SK-N-SH treated with all-trans-retinoic acid at 6 μM for 48 hours (cell line): ENCODE results near the gene SLC38A2.
"Not testable (repeated sequence)": the region's sequence is repeated elsewhere in the genome, so short reads cannot be mapped to it uniquely, and the experiment has no call there.

ENCODE experiments used
- ATAC-seq: fragments of 200-7000 bp; cut with Tn5 transposase; 3 replicates; pipeline ENCODE4 v1.9.1; 2020; ENCODE audit warnings: mild to moderate bottlenecking, moderate library complexity
- ARNTL ChIP-seq: fragments of 450-650 bp; formaldehyde crosslinking; IDR thresholded peaks from 2 replicates; pipeline ENCODE4 v1.5.0; 2020; ENCODE audit warnings: low read depth, mild to moderate bottlenecking, moderate library complexity, borderline replicate concordance
- BACH2 ChIP-seq: fragments of 250-450 bp; sonication (Bioruptor Pico); IDR thresholded peaks from 2 replicates; pipeline ENCODE4 v1.9.0; 2021; ENCODE audit warnings: mild to moderate bottlenecking, borderline replicate concordance
- CSDC2 ChIP-seq: fragments of 250-450 bp; sonication (Bioruptor Pico); IDR thresholded peaks from 2 replicates; pipeline ENCODE4 v1.5.0; 2020; ENCODE audit warnings: mild to moderate bottlenecking, moderate library complexity
- ESRRG ChIP-seq: fragments of 250-450 bp; sonication (Bioruptor Pico); IDR thresholded peaks from 2 replicates; pipeline ENCODE4 v1.6.1; 2021; ENCODE audit warnings: mild to moderate bottlenecking
- ISL1 ChIP-seq: fragments of 250-450 bp; sonication (Bioruptor Pico); IDR thresholded peaks from 2 replicates; pipeline ENCODE4 v2.1.2; 2022; ENCODE audit warnings: mild to moderate bottlenecking, moderate library complexity
- OSR1 ChIP-seq: fragments of 250-450 bp; sonication (Bioruptor Pico); IDR thresholded peaks from 2 replicates; pipeline ENCODE4 v1.8.0; 2022; ENCODE audit warnings: moderate library complexity, mild to moderate bottlenecking, inconsistent platforms
- PATZ1 ChIP-seq: fragments of 250-450 bp; sonication (Bioruptor Pico); IDR thresholded peaks from 2 replicates; pipeline ENCODE4 v1.8.0; 2020; ENCODE audit warnings: mild to moderate bottlenecking, moderate library complexity, borderline replicate concordance
- POU6F1 ChIP-seq: fragments of 250-450 bp; sonication (Bioruptor Pico); IDR thresholded peaks from 2 replicates; pipeline ENCODE4 v1.8.0; 2021; ENCODE audit warnings: low read depth, mild to moderate bottlenecking, moderate library complexity, borderline replicate concordance
- PPARA ChIP-seq: fragments of 250-450 bp; sonication (Bioruptor Pico); IDR thresholded peaks from 2 replicates; pipeline ENCODE4 v1.5.0; 2020; ENCODE audit warnings: mild to moderate bottlenecking, borderline replicate concordance
- RARB ChIP-seq: fragments of 250-450 bp; sonication (Bioruptor Pico); IDR thresholded peaks from 2 replicates; pipeline ENCODE4 v1.8.0; 2021; ENCODE audit warnings: mild to moderate bottlenecking, moderate library complexity
- SNAI2 ChIP-seq: fragments of 250-450 bp; sonication (Bioruptor Pico); IDR thresholded peaks from 2 replicates; pipeline ENCODE4 v1.5.0; 2020; ENCODE audit warnings: mild to moderate bottlenecking, moderate library complexity
- TCF4 ChIP-seq: fragments of 250-450 bp; sonication (Bioruptor Pico); IDR thresholded peaks from 2 replicates; pipeline ENCODE4 v1.8.0; 2021; ENCODE audit warnings: mild to moderate bottlenecking, moderate library complexity, borderline replicate concordance
- TOX ChIP-seq: fragments of 250-450 bp; sonication (Bioruptor Pico); IDR thresholded peaks from 2 replicates; pipeline ENCODE4 v1.8.0; 2021; ENCODE audit warnings: mild to moderate bottlenecking, moderate library complexity, borderline replicate concordance
- ZC3H10 ChIP-seq: fragments of 250-450 bp; sonication (Bioruptor Pico); IDR thresholded peaks from 2 replicates; pipeline ENCODE4 v1.5.1; 2021; ENCODE audit warnings: mild to moderate bottlenecking, moderate library complexity
- ZFP3 ChIP-seq: fragments of 250-450 bp; sonication (Bioruptor Pico); IDR thresholded peaks from 2 replicates; pipeline ENCODE4 v1.5.0; 2020; ENCODE audit warnings: mild to moderate bottlenecking, moderate library complexity
- ZFP30 ChIP-seq: fragments of 450-650 bp; formaldehyde crosslinking; IDR thresholded peaks from 2 replicates; pipeline ENCODE4 v1.5.0; 2022; ENCODE audit warnings: mild to moderate bottlenecking, moderate library complexity
- ZNF565 ChIP-seq: fragments of 450-650 bp; formaldehyde crosslinking; conservative IDR thresholded peaks from 2 replicates; pipeline ENCODE4 v1.5.0; 2020; ENCODE audit warnings: low read depth, mild to moderate bottlenecking, moderate library complexity
- ZNF70 ChIP-seq: fragments of 450-650 bp; formaldehyde crosslinking; IDR thresholded peaks from 2 replicates; pipeline ENCODE4 v1.5.0; 2020; ENCODE audit warnings: mild to moderate bottlenecking, moderate library complexity
- ZNF8 ChIP-seq: fragments of 450-650 bp; formaldehyde crosslinking; IDR thresholded peaks from 2 replicates; pipeline ENCODE4 v1.5.0; 2020; ENCODE audit warnings: mild to moderate bottlenecking, moderate library complexity
- TF ChIP-seq, protein P1 (sequence below): fragments of 250-450 bp; sonication (Bioruptor Pico); IDR thresholded peaks from 2 replicates; pipeline ENCODE4 v1.5.1; 2020; ENCODE audit warnings: low read depth, mild to moderate bottlenecking, moderate library complexity
- TF ChIP-seq, protein P2 (sequence below): fragments of 250-450 bp; sonication (Bioruptor Pico); IDR thresholded peaks from 2 replicates; pipeline ENCODE4 v1.5.1; 2021; ENCODE audit warnings: mild to moderate bottlenecking, moderate library complexity

SLC38A2 gene

DNA sequence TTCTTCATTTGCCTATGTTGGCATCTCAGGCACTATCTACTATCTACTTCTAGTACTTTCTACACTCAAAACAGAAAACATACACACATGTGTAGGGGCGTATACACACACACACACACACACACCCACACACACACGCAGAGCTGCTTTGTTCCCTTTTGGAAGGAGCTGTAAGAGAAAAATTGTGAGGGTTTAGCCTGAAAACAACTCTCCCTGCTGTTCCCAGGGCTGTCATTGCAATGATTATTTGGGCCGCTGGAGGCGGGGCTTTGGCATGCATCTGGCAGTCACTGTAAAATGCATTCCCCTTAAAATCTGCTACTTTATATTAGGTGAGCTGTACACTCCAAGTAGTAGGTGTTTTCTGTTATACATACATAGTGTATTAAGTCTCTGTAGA, 29.1 kb upstream of the SLC38A2 start:
- peak; percentile 66 for ATAC-seq

DNA sequence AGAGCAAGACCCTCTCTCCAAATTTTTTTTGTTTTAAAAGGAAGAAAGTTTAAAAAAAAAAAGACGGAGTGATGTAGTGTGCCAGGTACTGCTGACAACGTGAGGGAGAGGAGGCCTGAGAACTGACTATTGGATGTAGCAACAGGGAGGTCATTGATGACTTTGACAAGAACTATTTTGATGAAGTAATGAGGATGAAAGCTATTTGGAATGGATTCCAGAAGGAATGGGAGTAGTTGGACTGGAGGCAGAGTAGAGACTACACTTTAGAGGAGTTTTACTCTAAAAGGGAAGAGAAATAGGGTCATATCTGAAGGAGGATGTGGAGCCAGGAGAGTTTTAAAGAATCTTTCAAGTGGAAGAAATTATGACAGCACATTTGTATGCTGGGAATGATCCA, 27.8 kb upstream of the SLC38A2 start:
- ATAC-seq = no peak

More for the DNA sequence above, 29.1 kb upstream of the SLC38A2 start:
- no peak for TF ChIP-seq ZNF8 (CRISPR knock-in tag)
- no peak for TF ChIP-seq PPARA (CRISPR knock-in tag)
- TF ChIP-seq PATZ1 (CRISPR knock-in tag) = no peak
- TF ChIP-seq TCF4 = no peak
- no peak for TF ChIP-seq OSR1 (CRISPR knock-in tag)
- TF ChIP-seq BACH2 (CRISPR knock-in tag) = no peak

GRCh38 chr12:46399461-46400248, 27.1 kb upstream of the SLC38A2 start:
- not testable (repeated sequence) for ATAC-seq

More for the DNA sequence above, 27.8 kb upstream of the SLC38A2 start:
- TF ChIP-seq TCF4 = no peak
- no peak for TF ChIP-seq ZC3H10
- TF ChIP-seq, protein P1, sequence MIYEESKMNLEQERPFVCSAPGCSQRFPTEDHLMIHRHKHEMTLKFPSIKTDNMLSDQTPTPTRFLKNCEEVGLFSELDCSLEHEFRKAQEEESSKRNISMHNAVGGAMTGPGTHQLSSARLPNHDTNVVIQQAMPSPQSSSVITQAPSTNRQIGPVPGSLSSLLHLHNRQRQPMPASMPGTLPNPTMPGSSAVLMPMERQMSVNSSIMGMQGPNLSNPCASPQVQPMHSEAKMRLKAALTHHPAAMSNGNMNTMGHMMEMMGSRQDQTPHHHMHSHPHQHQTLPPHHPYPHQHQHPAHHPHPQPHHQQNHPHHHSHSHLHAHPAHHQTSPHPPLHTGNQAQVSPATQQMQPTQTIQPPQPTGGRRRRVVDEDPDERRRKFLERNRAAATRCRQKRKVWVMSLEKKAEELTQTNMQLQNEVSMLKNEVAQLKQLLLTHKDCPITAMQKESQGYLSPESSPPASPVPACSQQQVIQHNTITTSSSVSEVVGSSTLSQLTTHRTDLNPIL (CRISPR knock-in tag) = no peak

DNA sequence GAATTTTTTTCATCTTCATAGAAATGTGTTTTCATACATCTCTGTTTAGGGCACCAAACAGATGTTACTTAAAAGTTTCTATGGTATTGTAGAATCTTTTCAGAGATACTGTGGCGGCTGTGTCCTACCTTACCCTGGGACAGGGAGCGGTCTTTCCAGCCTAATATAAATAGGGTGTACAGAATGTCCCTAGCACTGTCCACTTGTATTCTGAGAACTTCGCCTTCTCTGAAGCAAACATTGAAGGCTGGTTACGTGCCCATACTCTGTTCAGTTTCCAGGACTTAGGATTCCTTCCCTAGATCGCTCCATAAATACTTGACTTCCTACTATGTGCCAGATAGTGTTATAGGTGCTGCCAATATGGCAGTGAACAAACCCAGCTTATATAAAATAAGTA, 24.3 kb upstream of the SLC38A2 start:
- TF ChIP-seq OSR1 (CRISPR knock-in tag) (no peak), TOX (CRISPR knock-in tag) (no peak), PPARA (CRISPR knock-in tag) (no peak), CSDC2 (CRISPR knock-in tag) (no peak), ZNF70 (CRISPR knock-in tag) (no peak), ZFP3 (CRISPR knock-in tag) (no peak), ZNF565 (CRISPR knock-in tag) (no peak), BACH2 (CRISPR knock-in tag) (no peak), ZC3H10 (no peak), ISL1 (CRISPR knock-in tag) (no peak), RARB (CRISPR knock-in tag) (no peak), ARNTL (CRISPR knock-in tag) (no peak)
- TF ChIP-seq, protein P1 (CRISPR knock-in tag) = no peak
- TF ChIP-seq, protein P2, sequence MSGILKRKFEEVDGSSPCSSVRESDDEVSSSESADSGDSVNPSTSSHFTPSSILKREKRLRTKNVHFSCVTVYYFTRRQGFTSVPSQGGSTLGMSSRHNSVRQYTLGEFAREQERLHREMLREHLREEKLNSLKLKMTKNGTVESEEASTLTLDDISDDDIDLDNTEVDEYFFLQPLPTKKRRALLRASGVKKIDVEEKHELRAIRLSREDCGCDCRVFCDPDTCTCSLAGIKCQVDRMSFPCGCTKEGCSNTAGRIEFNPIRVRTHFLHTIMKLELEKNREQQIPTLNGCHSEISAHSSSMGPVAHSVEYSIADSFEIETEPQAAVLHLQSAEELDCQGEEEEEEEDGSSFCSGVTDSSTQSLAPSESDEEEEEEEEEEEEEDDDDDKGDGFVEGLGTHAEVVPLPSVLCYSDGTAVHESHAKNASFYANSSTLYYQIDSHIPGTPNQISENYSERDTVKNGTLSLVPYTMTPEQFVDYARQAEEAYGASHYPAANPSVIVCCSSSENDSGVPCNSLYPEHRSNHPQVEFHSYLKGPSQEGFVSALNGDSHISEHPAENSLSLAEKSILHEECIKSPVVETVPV (CRISPR knock-in tag) = no peak

DNA sequence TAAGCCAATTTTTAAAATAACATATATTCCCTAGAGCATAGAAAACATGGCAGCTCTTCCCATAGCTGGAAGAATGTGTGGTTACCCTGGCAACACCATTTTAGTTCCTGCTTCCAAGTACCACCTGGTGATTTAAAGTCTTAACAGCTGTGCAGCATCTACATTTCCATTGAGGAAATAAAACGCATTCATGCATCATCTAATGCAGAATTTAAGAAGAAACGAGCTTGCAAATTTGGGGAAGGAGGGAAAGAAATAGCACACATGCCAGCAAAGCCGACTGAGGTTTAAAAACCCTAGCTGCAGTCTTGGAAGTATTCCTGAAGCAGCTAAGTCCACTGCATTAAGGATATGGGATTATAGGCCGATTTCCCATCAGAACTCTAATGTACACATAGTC, 22.8 kb upstream of the SLC38A2 start:
- no peak for TF ChIP-seq POU6F1 (CRISPR knock-in tag)
- no peak for TF ChIP-seq ARNTL (CRISPR knock-in tag)
- TF ChIP-seq ZFP30 (CRISPR knock-in tag) = no peak
- TF ChIP-seq, protein P2 (CRISPR knock-in tag) = no peak
- TF ChIP-seq, protein P1 (CRISPR knock-in tag) = no peak
- no peak for TF ChIP-seq PPARA (CRISPR knock-in tag)
- TF ChIP-seq SNAI2 (CRISPR knock-in tag) = no peak
- no peak for TF ChIP-seq ZC3H10
- TF ChIP-seq BACH2 (CRISPR knock-in tag) = no peak
- TF ChIP-seq ZNF565 (CRISPR knock-in tag) = no peak
- TF ChIP-seq OSR1 (CRISPR knock-in tag) = no peak
- TF ChIP-seq RARB (CRISPR knock-in tag) = no peak
- TF ChIP-seq ESRRG (CRISPR knock-in tag) = no peak
- TF ChIP-seq ISL1 (CRISPR knock-in tag) = no peak
- ATAC-seq = no peak

More for the DNA sequence above, 24.3 kb upstream of the SLC38A2 start:
- ATAC-seq = no peak
